Eye (tissue), 1 donor: ENCODE data around the gene TSBP1.
"Not testable (repeated sequence)": the region's sequence is repeated elsewhere in the genome, so short reads cannot be mapped to it uniquely, and the experiment has no call there.

Experiments
- DNase-seq: peaks from one replicate; pipeline ENCODE4 v3.0.0-alpha.2; 2015

TSBP1 gene

DNA sequence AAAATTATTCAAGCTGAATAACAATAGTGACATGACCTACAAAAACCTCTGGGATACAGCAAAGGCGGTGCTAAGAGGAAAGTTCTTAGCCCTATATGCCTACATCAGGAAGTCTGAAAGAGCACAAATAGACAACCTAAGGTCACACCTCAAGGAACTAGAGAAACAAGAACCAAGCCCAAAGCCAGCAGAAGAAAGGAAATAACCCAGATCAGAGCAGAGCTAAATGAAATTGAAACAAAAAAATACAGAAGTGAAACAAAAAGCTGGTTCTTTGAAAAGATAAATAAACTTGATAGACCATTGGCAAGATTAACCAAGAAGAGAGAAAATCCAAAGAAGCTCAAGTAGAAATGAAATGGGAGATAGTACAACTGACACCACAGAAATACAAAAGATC lies 100.3 kb downstream of the TSBP1 start:
- DNase-seq: no peak

- not testable (repeated sequence) for DNase-seq
These were observed 103.2 kb downstream of the TSBP1 start for GRCh38 chr6:32268459-32268858.

DNA sequence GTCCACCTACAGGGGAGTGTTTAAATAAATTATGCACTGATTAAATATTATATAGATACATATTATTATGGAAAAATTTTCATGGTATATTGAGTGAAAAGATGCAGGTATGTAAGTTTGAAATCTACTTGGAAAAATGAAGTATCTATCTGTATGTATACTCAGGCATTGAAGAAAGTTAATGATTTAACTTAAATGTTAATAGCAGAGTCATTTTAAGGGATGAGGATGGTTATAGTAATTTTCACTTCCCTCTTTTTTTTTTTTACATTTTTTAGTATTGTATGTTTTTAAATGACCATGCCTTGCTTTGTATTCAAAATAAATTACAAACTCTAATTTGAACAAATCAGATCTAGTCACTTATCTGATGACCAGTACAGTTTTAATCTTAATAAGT lies 104.7 kb downstream of the TSBP1 start:
- no peak for DNase-seq

DNA sequence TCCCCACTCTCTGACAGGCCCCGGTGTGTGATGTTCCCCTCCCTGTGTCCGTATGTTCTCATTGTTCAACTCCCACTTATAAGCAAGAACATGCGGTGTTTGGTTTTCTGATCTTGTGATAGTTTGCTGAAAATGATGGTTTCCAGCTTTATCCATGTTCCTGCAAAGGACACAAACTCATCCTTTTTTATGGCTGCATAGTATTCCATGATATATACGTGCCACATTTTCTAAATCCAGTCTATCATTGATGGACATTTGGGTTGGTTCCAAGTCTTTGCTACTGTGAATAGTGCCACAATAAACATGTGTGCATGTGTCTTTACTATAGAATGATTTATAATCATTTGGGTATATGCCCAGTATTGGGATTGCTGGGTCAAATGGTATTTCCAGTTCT lies 114.4 kb downstream of the TSBP1 start:
- DNase-seq: not testable (repeated sequence)

- DNase-seq: peak; percentile 91
These were observed 116.2 kb downstream of the TSBP1 start for GRCh38 chr6:32255199-32256153.

DNA sequence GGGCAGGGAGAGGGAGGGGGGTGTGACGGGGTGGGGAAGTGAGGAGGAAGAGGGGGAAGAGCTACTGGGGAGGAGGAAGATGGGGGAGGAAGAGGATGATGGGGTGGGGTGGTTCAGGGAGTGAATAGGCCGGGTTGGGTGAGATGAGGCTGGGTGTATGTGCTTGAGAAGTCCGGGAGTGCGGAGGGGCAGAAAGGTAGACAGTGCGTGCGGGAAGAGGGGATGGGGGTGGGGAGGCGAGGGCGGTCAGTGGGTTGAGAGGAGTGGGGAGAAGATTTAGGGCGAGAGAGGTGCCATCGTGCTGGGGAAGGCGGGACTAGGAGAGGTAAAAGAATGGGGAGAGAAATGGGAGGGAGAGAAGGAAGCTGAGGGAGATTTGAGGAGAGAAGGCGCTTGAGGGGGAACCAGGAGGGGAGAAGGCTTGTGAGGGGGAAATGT lies 116.9 kb downstream of the TSBP1 start:
- no peak for DNase-seq

DNA sequence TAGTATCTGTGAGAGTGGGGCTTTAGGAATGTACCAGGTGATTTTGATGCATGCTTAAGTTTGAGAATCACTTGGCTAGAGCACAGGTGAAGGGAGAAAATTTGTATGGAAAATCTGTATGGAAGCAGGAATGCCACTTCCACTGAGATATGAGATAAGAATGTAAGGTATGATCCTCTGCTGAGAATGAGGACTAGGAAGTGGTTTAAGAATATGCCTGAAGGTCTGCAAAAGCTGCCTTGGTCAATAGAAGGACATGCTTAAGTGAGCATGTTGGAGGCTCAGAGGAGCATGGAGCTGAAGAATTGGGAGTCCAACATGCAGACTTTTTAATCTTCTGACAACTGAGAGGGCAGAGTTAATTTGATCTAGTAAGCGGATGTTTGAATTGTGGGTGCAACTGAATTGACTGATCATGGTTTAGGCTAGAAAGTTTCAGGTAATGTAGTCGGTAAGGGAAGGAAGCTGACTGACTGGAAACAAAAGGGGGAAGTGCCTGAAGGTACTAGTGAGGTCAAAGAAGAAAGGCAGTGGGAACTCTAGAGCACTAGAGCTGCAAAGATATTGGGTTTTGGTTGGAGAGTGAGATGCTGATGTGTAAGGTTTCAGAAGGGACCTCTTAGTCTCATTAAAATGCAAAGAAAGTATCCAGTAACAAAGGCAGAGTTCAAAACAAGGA lies 119.2 kb downstream of the TSBP1 start:
- DNase-seq: no peak

DNA sequence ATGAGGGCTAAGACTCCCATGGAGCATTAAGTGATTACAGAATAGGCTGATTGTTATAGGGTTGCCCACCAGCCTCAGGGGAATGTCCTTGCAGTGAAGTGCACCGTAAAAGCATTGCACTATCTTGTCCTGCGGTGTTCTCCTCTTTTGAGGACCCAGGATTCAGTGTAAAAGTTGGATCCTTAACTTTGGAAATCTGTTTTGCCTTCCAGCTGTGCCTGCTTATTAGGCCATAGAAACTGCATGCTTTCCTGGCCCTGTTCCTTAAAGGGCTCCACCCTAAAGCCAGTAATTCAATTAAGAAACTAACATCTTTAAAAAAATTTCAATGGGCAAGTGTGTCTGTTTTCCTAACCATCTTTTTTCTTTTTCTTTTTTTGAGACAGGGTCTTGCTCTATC lies 122.4 kb downstream of the TSBP1 start:
- no peak for DNase-seq

DNA sequence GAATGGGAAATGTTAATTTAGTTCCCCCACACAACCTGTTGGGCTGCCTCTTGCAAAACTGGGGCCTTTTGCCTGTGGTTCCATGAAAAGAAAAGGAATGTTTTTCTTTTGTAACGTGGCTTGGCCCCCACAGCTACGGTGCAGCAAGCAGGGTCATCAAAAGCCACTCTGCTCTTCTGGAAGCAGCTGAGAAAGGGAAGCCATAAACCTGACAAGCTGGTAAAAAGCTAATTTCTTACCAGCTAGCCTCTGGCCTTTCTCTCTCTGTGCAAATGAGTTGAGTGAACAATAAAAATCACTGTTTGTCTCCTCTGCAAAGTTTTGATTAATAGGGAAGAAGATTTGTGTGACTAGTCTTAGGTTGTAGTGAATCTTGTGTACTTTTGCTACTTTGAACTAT lies 124.3 kb downstream of the TSBP1 start:
- no peak for DNase-seq

- DNase-seq: peak; percentile 94
These were observed 126.7 kb downstream of the TSBP1 start for GRCh38 chr6:32244946-32245398.

DNA sequence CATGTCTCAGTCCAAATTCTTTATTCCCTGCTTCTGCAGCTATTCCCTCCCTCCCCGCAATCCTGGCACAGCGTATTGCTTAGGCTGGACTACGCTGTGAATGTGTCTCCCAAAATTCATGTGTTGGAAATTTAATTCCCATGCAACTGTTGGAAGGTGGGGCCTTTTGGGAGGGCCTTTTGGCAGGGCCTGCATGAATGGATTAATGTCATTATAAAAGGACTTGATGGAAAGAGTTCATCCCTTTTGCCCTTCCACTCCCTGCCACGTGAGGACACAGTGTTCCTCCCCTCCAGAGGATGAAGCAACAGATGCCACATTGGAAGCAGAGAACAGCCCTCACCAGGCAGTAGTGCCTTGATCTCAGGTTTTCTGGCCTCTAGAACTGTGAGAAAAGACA lies 127.4 kb downstream of the TSBP1 start:
- DNase-seq: peak; percentile 6
